Measurements from ENCODE around the gene SH3RF2. TPM values are rescaled to one million over a fixed set of nuclear protein-coding genes. Genes with fewer than 3 reads are reported as not detected.

The SH3RF2 gene
- total RNA-seq, 1 donor from 2014 or later: 0.38 TPM

DNA sequence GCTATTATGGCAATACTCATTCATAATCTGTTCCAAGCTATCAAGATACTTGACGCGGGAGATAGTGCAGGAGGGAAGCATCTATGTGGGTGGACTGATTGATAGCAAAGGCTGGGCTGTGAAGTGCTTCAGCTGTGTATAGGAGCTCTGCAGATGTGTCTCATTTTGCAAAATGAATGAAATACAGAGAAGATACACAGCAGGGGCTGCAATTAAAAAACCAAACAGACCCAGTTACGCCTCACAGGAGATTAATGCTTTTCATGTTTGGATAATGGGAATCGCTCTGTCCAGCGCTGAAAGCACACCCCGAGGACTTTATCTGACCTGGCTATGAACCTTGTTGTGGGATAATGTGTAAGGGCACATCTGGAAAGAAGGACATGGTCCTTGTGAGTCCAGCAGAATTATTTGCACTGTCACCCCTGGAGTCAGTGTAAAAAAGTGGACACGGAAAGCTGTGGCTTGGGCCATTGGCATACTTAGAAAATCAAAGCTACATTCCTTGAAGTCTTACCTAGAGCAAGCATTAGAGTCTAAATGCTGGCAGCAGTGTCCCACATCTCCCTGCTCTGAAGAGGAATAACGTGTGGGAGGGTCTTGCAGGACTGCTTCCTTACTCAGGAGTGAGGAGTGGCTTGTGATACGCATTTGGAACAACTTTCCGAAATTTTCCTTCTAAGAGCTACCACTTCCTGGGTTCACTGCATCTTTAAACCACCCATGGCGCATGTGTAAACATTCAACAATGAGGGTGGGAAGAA is 2.6 kb downstream of the SH3RF2 start:
- no peaks in the 10 kb centered on the region for H3K36me3 Mint-ChIP-seq (ENCODE audit: unreplicated experiment)
- TF ChIP-seq, protein P1, sequence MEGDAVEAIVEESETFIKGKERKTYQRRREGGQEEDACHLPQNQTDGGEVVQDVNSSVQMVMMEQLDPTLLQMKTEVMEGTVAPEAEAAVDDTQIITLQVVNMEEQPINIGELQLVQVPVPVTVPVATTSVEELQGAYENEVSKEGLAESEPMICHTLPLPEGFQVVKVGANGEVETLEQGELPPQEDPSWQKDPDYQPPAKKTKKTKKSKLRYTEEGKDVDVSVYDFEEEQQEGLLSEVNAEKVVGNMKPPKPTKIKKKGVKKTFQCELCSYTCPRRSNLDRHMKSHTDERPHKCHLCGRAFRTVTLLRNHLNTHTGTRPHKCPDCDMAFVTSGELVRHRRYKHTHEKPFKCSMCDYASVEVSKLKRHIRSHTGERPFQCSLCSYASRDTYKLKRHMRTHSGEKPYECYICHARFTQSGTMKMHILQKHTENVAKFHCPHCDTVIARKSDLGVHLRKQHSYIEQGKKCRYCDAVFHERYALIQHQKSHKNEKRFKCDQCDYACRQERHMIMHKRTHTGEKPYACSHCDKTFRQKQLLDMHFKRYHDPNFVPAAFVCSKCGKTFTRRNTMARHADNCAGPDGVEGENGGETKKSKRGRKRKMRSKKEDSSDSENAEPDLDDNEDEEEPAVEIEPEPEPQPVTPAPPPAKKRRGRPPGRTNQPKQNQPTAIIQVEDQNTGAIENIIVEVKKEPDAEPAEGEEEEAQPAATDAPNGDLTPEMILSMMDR (IDR thresholded peaks at IDR 0.05): no peak
- no peak for DNase-seq (ENCODE audit: extremely low spot score, unreplicated experiment)
- H3K4me1 Mint-ChIP-seq (ENCODE audit: unreplicated experiment): peaks cover 41% of the 10 kb centered on the region
- H3K27me3 Mint-ChIP-seq (ENCODE audit: unreplicated experiment): no peaks in the 10 kb centered on the region
- no peaks in the 10 kb centered on the region for H3K9me3 Mint-ChIP-seq (ENCODE audit: unreplicated experiment)
- H3K4me3 Mint-ChIP-seq (ENCODE audit: unreplicated experiment): no peak overlapping the region
- H3K27ac Mint-ChIP-seq (ENCODE audit: unreplicated experiment): no peak overlapping the region

DNA sequence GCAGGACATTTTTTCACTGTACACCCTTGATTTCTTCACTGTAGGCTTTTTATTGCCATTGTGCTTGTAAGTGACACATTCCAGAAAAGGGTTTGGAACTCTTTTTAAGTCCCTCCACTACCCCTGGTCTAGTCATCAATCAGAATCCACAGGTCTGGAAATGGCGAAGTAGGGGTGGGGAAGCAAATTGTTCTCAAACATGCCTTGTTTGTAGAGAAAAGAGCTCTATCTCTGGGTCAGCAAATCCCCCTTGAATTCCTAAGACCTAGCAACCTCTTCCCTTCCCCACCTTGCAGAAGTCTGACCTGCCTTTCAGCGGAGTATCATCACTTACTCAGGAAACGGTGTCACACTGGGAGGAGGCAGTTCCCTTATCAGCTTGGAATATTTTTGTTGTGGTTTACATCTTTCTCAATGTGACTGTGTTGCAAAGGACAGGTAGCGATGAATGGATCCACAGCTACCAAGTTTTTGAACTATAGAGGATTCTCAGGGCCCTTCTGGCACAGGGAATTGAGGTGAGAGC is 3.2 kb downstream of the SH3RF2 start:
- Mint-ChIP-seq H3K27me3 (ENCODE audit: unreplicated experiment) (no peaks in the 10 kb centered on the region), H3K9me3 (ENCODE audit: unreplicated experiment) (no peaks in the 10 kb centered on the region), H3K4me1 (ENCODE audit: unreplicated experiment) (peaks cover 34% of the 10 kb centered on the region), H3K27ac (ENCODE audit: unreplicated experiment) (no peak overlapping the region), H3K4me3 (ENCODE audit: unreplicated experiment) (no peak overlapping the region), H3K36me3 (ENCODE audit: unreplicated experiment) (no peaks in the 10 kb centered on the region)
- TF ChIP-seq, protein P1 (IDR thresholded peaks at IDR 0.05): no peak
- no peak for DNase-seq (ENCODE audit: extremely low spot score, unreplicated experiment)

DNA sequence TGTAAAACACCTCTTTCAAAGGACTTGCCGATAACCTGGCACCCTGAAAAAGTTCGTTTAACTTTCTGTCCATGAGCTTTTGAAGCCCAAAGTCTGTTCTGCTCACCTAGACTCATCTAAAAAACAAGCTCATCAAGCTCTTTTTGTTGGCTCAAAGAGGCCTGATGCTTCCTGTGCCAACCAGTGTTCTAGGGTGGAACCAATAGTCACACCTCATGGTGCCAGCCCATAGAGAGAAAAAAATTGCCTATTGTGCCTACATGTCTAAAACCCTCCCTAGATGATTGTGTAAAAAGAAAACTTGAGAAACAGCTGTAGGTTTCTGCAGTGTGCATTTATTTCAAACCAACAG is 4.7 kb downstream of the SH3RF2 start:
- peaks cover 32% of the 10 kb centered on the region for H3K4me1 Mint-ChIP-seq (ENCODE audit: unreplicated experiment)
- no peak overlapping the region for H3K27ac Mint-ChIP-seq (ENCODE audit: unreplicated experiment)
- TF ChIP-seq, protein P1 (IDR thresholded peaks at IDR 0.05): no peak
- no peaks in the 10 kb centered on the region for H3K9me3 Mint-ChIP-seq (ENCODE audit: unreplicated experiment)
- no peaks in the 10 kb centered on the region for H3K27me3 Mint-ChIP-seq (ENCODE audit: unreplicated experiment)
- DNase-seq (ENCODE audit: extremely low spot score, unreplicated experiment): no peak
- no peak overlapping the region for H3K4me3 Mint-ChIP-seq (ENCODE audit: unreplicated experiment)
- H3K36me3 Mint-ChIP-seq (ENCODE audit: unreplicated experiment): no peaks in the 10 kb centered on the region

DNA sequence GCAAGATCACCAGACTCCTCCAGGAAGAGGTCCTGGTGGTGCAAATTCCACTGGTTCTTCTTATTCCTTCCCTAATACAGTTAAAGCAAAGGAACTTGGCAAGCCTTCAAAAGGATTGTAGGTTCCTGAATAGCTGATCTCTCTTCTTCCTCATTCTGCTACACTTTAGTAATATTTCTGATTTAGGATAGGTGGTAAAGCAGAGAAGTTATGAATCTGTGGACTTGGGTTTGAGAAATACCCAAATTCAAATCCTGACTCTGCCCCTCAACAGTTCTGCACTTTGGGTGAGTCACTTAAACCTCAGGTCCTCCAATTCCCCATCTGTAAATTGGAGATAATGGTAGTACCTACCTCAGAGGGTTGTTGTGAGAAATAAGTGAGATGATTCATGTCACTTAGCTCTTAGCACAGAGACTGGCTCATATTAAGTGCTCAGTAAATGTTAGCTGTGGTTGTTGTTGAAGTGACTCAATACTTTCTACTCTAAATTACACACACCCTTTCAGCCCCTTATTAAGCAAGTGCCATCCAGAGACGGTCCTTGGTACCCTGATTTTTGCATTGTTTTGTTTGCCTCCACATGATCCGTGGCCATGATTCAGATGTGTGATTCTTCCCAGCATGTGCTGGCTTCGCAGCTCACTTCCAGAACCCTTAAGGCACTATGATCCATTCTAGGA is 5.2 kb downstream of the SH3RF2 start:
- DNase-seq (ENCODE audit: extremely low spot score, unreplicated experiment): no peak
- H3K27me3 Mint-ChIP-seq (ENCODE audit: unreplicated experiment): no peaks in the 10 kb centered on the region
- H3K4me3 Mint-ChIP-seq (ENCODE audit: unreplicated experiment): no peak overlapping the region
- peaks cover 32% of the 10 kb centered on the region for H3K4me1 Mint-ChIP-seq (ENCODE audit: unreplicated experiment)
- TF ChIP-seq, protein P1 (IDR thresholded peaks at IDR 0.05): no peak
- H3K36me3 Mint-ChIP-seq (ENCODE audit: unreplicated experiment): no peaks in the 10 kb centered on the region
- no peak overlapping the region for H3K27ac Mint-ChIP-seq (ENCODE audit: unreplicated experiment)
- H3K9me3 Mint-ChIP-seq (ENCODE audit: unreplicated experiment): no peaks in the 10 kb centered on the region

DNA sequence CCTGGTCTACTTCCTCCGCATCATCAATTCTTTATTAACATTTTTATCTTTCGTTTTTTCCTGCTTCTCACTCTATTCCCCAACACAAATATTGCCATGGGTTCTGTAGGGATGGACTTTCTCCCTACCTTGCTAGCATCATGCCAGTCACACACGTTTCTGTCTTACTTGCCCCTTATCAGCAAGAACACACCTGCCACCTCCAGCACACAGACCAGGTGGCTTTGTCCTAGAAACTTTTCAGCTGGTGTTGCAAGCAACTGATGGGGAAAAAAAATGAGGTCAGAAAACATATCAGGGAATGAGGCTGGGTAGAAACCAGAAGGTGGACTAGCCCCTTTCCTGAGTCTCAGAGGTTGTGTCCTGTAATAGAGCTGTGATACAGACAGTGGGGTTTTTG is 5.8 kb downstream of the SH3RF2 start:
- peaks cover 27% of the 10 kb centered on the region for H3K4me1 Mint-ChIP-seq (ENCODE audit: unreplicated experiment)

More for the DNA sequence above, 5.8 kb downstream of the SH3RF2 start:
- no peaks in the 10 kb centered on the region for H3K27me3 Mint-ChIP-seq (ENCODE audit: unreplicated experiment)
- H3K36me3 Mint-ChIP-seq (ENCODE audit: unreplicated experiment): no peaks in the 10 kb centered on the region
- H3K4me3 Mint-ChIP-seq (ENCODE audit: unreplicated experiment): no peak overlapping the region
- no peak overlapping the region for H3K27ac Mint-ChIP-seq (ENCODE audit: unreplicated experiment)
- TF ChIP-seq, protein P1 (IDR thresholded peaks at IDR 0.05): no peak
- H3K9me3 Mint-ChIP-seq (ENCODE audit: unreplicated experiment): no peaks in the 10 kb centered on the region
- no peak for DNase-seq (ENCODE audit: extremely low spot score, unreplicated experiment)
